Neural cell (in vitro differentiated cells): ENCODE measurements around the gene PARVA. TPM values are rescaled to one million over a fixed set of nuclear protein-coding genes. Genes with fewer than 3 reads are reported as not detected.
A peak's percentile ranks its signal among the peaks of the same experiment; 100 is the strongest.

Experiments used
- H2AFZ ChIP-seq: fragments of 200-600, 300-800 bp; sonication (generic), shearing (Covaris generic); 2 replicates; pipeline ENCODE4 v1.6.0; 2014; ENCODE audit warnings: low read depth, mild to moderate bottlenecking, antibody characterized with exemption, low read length, moderate library complexity
- H3F3A ChIP-seq: fragments of 200-600 bp; shearing (Covaris generic); 2 replicates; pipeline ENCODE4 v1.6.1; 2016; ENCODE audit warnings: mild to moderate bottlenecking, moderate library complexity, mixed read lengths, antibody characterized with exemption, low read length; ENCODE audit not compliant: insufficient read depth, poor library complexity, severe bottlenecking
- H3K27ac ChIP-seq: fragments of 200-600, 300-800 bp; sonication (generic), shearing (Covaris generic); 2 replicates; pipeline ENCODE4 v1.5.1; 2014; ENCODE audit warnings: mild to moderate bottlenecking, low read length, moderate library complexity
- H3K27me3 ChIP-seq: fragments of 300-800, 200-600 bp; sonication (generic), shearing (Covaris generic); 2 replicates; pipeline ENCODE4 v1.6.0; 2014; ENCODE audit warnings: mild to moderate bottlenecking, low read depth, low read length, moderate library complexity; ENCODE audit not compliant: insufficient read depth
- H3K36me3 ChIP-seq: fragments of 300-800, 200-600 bp; sonication (generic), shearing (Covaris generic); 2 replicates; pipeline ENCODE4 v1.5.1; 2014; ENCODE audit warnings: mild to moderate bottlenecking, antibody characterized with exemption, low read length, moderate library complexity; ENCODE audit not compliant: insufficient read depth
- H3K4me2 ChIP-seq: fragments of 300-800, 200-600 bp; sonication (generic), shearing (Covaris generic); 2 replicates; pipeline ENCODE4 v1.6.0; 2014; ENCODE audit warnings: mild to moderate bottlenecking, low read length
- H3K4me3 ChIP-seq: fragments of 300-800, 200-600 bp; sonication (generic), shearing (Covaris generic); 2 replicates; pipeline ENCODE4 v1.5.1; 2014; ENCODE audit warnings: mild to moderate bottlenecking, low read length, moderate library complexity
- H3K79me2 ChIP-seq: fragments of 200-600 bp; shearing (Covaris generic); replicated peaks from 2 replicates; pipeline ENCODE4 v1.6.0; 2014; ENCODE audit warnings: mild to moderate bottlenecking, low read length, moderate library complexity; ENCODE audit not compliant: insufficient read depth
- H3K9ac ChIP-seq: fragments of 300-800, 200-600 bp; sonication (generic), shearing (Covaris generic); 2 replicates; pipeline ENCODE4 v1.6.1; 2016; ENCODE audit warnings: mild to moderate bottlenecking, low read length, mixed read lengths
- H3K9me2 ChIP-seq: fragments of 200-600 bp; shearing (Covaris generic); 2 replicates; pipeline ENCODE4 v1.6.1; 2016; ENCODE audit warnings: mild to moderate bottlenecking, low read length, mixed read lengths; ENCODE audit not compliant: insufficient read depth
- H3K9me3 ChIP-seq: fragments of 200-600, 300-800 bp; sonication (generic), shearing (Covaris generic); 2 replicates; pipeline ENCODE4 v1.6.1; 2016; ENCODE audit warnings: mild to moderate bottlenecking, mixed run types, low read length, moderate library complexity, mixed read lengths
- H4K20me1 ChIP-seq: fragments of 200-600 bp; shearing (Covaris generic); 2 replicates; pipeline ENCODE4 v1.6.1; 2016; ENCODE audit warnings: mild to moderate bottlenecking, mixed run types; ENCODE audit not compliant: insufficient read depth
- EP300 ChIP-seq: fragments of 450-650 bp; conservative IDR thresholded peaks from 2 replicates; pipeline ENCODE4 v1.6.1; 2014; ENCODE audit warnings: antibody characterized with exemption, mild to moderate bottlenecking, moderate library complexity; ENCODE audit not compliant: poor library complexity, severe bottlenecking
- EZH2 ChIP-seq: fragments of 200-600, 300-800 bp; shearing (Covaris generic), sonication (generic); IDR thresholded peaks from 2 replicates; pipeline ENCODE4 v1.6.1; 2014; ENCODE audit warnings: antibody characterized with exemption, low read length, borderline replicate concordance, mild to moderate bottlenecking; ENCODE audit not compliant: insufficient read depth, poor library complexity, severe bottlenecking
- MXI1 ChIP-seq: fragments of 450-650 bp; conservative IDR thresholded peaks from 2 replicates; pipeline ENCODE4 v1.6.1; 2014; ENCODE audit warnings: antibody characterized with exemption, mild to moderate bottlenecking; ENCODE audit not compliant: poor library complexity, severe bottlenecking
- POLR2AphosphoS5 ChIP-seq: IDR thresholded peaks from 2 replicates; pipeline ENCODE4 v1.6.1; 2012
- RAD21 ChIP-seq: fragments of 450-650 bp; conservative IDR thresholded peaks from 2 replicates; pipeline ENCODE4 v1.6.1; 2014; ENCODE audit warnings: antibody characterized with exemption, mild to moderate bottlenecking, moderate library complexity
- SMC3 ChIP-seq: fragments of 450-650 bp; conservative IDR thresholded peaks from 2 replicates; pipeline ENCODE4 v1.6.1; 2014; ENCODE audit warnings: antibody characterized with exemption, mild to moderate bottlenecking, moderate library complexity; ENCODE audit not compliant: poor library complexity
- TAF1 ChIP-seq: IDR thresholded peaks from 2 replicates; pipeline ENCODE4 v1.6.1; 2012; ENCODE audit warnings: low read depth
- polyA plus RNA-seq: library from polyadenylated mRNA; depleted of rRNA; stranded (reverse); fragments of >200 nt; gene quantifications from 2 replicates; pipeline ENCODE4 v1.2.3, GENCODE V29; 2014
- TF ChIP-seq, protein P1 (sequence below): fragments of 450-650 bp; IDR thresholded peaks from 2 replicates; pipeline ENCODE4 v1.5.1; 2014; ENCODE audit warnings: antibody characterized with exemption, mild to moderate bottlenecking, moderate library complexity; ENCODE audit not compliant: poor library complexity, severe bottlenecking
- TF ChIP-seq, protein P2 (sequence below): IDR thresholded peaks from 2 replicates; pipeline ENCODE4 v1.6.1; 2012; ENCODE audit warnings: borderline replicate concordance

The PARVA gene
- polyA plus RNA-seq, 1 donor from 2014 or later: 0.94 TPM

DNA sequence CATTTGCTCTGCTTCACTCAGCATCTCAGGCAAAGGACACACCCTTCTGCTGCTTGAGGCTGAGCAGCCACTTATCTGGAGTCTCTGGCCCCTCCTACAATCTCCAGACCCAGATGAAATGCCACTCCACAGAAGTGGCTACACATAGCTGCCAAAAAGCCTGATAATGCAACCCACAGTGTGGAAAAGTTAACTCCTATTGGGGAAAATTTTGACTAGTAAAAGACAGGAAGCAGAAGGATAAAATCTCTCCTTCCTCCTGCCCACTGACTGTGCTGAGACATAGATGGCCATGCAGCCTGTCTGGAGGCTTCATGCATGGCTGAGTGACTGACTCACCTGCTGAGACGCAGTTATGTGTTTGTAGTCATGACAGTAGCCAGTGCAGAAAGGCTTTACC, 204.6 kb downstream of the PARVA start:
- Histone ChIP-seq H3K27ac (no peak overlapping the region), H3F3A (peaks cover 2% of the 10 kb centered on the region), H3K79me2 (no peaks in the 10 kb centered on the region), H4K20me1 (no peaks in the 10 kb centered on the region), H3K9me3 (no peaks in the 10 kb centered on the region), H3K9me2 (no peaks in the 10 kb centered on the region), H2AFZ (peak overlapping the region; percentile 40), H3K9ac (no peak overlapping the region), H3K4me2 (no peak overlapping the region), H3K4me3 (peak overlapping the region; percentile 27), H3K36me3 (no peaks in the 10 kb centered on the region), H3K27me3 (no peaks in the 10 kb centered on the region)
- TF ChIP-seq MXI1: no peak
- TF ChIP-seq, protein P1, sequence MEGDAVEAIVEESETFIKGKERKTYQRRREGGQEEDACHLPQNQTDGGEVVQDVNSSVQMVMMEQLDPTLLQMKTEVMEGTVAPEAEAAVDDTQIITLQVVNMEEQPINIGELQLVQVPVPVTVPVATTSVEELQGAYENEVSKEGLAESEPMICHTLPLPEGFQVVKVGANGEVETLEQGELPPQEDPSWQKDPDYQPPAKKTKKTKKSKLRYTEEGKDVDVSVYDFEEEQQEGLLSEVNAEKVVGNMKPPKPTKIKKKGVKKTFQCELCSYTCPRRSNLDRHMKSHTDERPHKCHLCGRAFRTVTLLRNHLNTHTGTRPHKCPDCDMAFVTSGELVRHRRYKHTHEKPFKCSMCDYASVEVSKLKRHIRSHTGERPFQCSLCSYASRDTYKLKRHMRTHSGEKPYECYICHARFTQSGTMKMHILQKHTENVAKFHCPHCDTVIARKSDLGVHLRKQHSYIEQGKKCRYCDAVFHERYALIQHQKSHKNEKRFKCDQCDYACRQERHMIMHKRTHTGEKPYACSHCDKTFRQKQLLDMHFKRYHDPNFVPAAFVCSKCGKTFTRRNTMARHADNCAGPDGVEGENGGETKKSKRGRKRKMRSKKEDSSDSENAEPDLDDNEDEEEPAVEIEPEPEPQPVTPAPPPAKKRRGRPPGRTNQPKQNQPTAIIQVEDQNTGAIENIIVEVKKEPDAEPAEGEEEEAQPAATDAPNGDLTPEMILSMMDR: no peak
- TF ChIP-seq TAF1: no peak
- no peak for TF ChIP-seq EZH2
- TF ChIP-seq RAD21: no peak
- no peak for TF ChIP-seq SMC3
- TF ChIP-seq EP300: no peak
- TF ChIP-seq, protein P2, sequence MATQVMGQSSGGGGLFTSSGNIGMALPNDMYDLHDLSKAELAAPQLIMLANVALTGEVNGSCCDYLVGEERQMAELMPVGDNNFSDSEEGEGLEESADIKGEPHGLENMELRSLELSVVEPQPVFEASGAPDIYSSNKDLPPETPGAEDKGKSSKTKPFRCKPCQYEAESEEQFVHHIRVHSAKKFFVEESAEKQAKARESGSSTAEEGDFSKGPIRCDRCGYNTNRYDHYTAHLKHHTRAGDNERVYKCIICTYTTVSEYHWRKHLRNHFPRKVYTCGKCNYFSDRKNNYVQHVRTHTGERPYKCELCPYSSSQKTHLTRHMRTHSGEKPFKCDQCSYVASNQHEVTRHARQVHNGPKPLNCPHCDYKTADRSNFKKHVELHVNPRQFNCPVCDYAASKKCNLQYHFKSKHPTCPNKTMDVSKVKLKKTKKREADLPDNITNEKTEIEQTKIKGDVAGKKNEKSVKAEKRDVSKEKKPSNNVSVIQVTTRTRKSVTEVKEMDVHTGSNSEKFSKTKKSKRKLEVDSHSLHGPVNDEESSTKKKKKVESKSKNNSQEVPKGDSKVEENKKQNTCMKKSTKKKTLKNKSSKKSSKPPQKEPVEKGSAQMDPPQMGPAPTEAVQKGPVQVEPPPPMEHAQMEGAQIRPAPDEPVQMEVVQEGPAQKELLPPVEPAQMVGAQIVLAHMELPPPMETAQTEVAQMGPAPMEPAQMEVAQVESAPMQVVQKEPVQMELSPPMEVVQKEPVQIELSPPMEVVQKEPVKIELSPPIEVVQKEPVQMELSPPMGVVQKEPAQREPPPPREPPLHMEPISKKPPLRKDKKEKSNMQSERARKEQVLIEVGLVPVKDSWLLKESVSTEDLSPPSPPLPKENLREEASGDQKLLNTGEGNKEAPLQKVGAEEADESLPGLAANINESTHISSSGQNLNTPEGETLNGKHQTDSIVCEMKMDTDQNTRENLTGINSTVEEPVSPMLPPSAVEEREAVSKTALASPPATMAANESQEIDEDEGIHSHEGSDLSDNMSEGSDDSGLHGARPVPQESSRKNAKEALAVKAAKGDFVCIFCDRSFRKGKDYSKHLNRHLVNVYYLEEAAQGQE: no peak
- TF ChIP-seq POLR2AphosphoS5: no peak
